HG03039 (cell line): ENCODE data around the gene S100A10.

Source experiments
- ATAC-seq: cut with Tn5 transposase; IDR thresholded peaks from one replicate; pipeline ENCODE4 v1.9.1; 2021; ENCODE audit warnings: mild to moderate bottlenecking, moderate library complexity; ENCODE audit not compliant: unreplicated experiment

The S100A10 gene

GRCh38 chr1:151988405-151988923 lies 5.2 kb downstream of the S100A10 start:
- ATAC-seq = no peak

- ATAC-seq = no peak
Observed at GRCh38 chr1:151986501-151987190, 7.0 kb downstream of the S100A10 start.

GRCh38 chr1:151985768-151986167 lies 7.9 kb downstream of the S100A10 start:
- ATAC-seq = no peak

DNA sequence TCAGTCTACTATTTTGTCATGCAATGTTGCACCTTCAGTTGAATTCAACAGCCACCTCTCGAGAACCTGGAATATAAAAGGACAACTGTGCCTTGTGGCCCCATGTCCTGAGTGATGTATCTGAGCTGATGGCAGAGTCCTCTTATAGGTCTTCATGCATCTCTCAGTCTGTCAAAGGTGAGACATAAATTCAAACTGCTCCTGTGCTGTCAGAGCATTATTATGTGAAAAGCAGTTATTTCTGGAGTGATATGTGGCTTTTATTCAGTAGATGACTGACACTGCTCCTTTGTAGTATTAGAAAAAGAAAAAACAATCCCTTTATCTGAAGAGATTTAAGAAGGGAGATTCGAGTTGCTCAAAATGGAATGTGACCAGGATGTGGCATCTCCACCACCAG lies 8.4 kb downstream of the S100A10 start:
- no peak for ATAC-seq

GRCh38 chr1:151984313-151984956 lies 9.2 kb downstream of the S100A10 start:
- no peak for ATAC-seq

DNA sequence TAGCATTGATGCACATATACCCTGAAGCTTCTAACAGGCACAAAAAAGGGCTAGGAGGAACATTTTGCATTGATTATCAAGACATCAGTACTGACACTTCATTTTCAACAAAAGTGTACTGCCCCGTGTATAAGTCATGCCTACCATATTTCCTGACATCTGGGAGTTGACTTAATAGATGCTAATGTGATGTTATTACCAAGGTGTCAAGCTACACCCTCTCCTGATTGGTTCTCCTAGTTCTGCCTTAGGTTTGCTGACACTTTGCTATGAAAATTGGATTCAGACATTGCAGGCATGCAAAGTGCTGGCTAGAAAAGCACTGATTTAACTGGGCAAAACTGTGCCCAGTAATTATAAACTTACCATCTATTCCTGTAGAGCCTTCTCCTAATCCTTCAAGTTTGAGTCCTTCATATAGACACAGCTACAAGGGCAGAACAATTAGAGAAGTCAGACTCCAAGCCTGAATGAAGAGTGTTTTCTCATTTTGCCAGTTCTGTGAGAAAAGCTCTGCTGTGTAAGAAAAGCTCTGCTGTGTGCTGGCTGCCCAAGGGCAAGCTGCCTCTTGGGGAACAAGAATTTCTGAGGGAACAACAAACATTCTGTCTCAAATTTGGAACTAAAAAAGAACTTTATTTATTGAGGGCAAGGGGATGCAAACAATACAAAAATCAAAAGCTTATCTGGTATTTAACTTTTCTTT lies 11.2 kb downstream of the S100A10 start:
- no peak for ATAC-seq

- ATAC-seq = no peak
Observed at GRCh38 chr1:151981178-151981525, 12.5 kb downstream of the S100A10 start.

- ATAC-seq = no peak
Observed at GRCh38 chr1:151980287-151981177, 13.1 kb downstream of the S100A10 start.

- no peak for ATAC-seq
Observed at GRCh38 chr1:151978922-151979321, 14.7 kb downstream of the S100A10 start.

GRCh38 chr1:151977662-151978230 lies 15.9 kb downstream of the S100A10 start:
- ATAC-seq = no peak

DNA sequence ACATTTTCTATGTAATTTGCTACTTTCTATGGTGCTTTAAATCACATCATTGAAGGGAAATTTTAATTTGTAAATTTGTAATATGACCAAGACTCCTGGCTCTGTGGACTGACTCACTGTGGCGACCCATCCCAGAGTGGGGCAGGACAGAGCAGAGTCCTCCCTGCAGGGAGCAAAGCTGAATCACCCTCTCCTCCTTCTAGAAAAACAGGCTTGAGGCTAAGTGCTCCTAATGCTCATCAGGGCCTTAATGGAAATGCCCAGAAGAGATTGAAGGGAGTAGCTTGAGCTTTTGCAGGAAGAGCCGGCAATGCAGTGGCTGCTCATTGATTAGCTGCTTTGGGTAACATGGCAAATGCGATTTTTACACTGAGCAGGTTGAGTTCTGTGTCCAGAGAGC lies 16.8 kb downstream of the S100A10 start:
- no peak for ATAC-seq

DNA sequence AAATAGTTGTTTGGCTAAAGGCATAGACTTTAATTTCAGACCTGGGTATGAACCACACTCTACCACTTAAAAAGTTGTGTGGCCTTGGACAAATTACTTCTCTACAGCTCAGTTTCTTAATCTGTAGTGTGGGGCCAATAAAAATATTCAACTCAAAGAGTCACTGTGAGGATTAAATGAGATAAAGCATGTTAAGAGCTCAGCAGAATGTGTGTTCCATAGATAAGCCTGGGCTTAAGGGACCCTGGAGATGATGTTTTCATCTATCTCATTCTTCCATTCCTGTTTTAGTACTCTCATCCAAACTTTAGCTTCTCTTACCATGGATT lies 17.7 kb downstream of the S100A10 start:
- no peak for ATAC-seq

GRCh38 chr1:151975311-151976014 lies 18.2 kb downstream of the S100A10 start:
- no peak for ATAC-seq

GRCh38 chr1:151972542-151973248 lies 21.0 kb downstream of the S100A10 start:
- ATAC-seq = no peak

GRCh38 chr1:151970626-151971025 lies 23.0 kb downstream of the S100A10 start:
- no peak for ATAC-seq

DNA sequence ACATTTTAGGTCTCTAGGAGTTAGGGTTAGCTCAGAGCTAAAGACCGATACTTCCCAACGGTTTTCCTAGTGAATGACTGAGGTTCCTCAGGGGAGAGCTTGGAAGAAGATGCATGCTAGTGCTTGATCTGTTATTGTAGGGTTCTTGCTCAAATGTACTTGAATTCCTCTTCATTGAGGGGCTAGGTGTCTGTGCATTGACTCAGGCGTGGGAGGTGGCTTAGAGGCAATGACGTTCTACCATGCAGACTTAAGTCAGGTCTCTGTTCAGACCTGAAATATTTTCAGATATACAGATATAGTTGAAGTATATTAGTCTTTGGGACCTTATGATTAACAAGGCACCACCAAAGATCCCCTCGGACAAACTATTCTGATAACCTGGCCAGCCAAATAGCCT lies 23.5 kb downstream of the S100A10 start:
- ATAC-seq = no peak

DNA sequence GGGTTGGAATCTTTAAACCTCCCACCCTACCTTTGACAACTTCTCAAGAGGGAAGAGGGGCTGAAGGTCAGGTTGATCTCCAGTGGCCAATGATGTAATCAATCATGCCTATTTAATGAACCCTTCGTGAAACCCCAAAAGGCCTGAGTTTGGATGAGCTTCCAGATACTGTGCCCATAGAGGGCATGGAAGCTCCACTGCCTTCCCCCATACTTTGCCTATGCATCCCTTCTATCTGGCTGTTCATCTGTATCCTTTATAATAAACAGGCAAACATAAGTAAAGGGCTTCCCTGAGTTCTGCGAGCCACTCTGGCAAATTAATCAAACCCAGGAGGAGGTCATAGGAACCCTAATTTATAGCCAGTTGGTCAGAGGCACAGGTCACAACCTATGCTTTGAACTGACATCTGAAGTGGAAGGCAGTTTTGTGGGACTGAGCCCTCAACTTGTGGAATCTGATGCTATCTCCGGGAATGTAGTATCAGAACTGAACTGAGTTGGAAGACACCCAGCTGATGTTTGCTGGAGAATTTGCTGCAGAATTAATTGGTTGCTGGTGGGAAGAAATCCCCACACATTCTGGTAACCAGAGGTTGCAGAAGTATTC lies 24.8 kb downstream of the S100A10 start:
- ATAC-seq = no peak

GRCh38 chr1:151968058-151968457 lies 25.6 kb downstream of the S100A10 start:
- ATAC-seq = no peak

DNA sequence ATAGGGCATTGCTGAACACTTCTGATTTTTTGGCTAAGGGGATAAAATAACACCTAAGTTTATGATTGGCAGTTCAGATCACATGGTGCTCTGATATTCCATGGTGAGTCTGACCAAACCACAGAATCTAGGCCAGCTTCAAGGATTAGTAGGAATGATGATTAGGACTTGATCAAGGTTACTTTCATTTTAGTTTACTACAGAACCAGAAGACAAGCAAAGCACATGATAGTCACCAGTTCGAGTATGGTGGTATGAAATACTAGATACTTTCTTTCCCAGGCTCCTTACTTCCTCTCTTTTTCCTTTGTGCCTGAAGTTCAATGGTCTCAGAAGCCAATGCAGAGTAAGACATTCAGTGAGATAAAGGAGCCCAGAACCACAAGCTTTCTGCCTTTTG lies 26.6 kb downstream of the S100A10 start:
- no peak for ATAC-seq
